ENCODE results near the gene CHCHD5. TPM values are rescaled to one million over a fixed set of nuclear protein-coding genes. Genes with fewer than 3 reads are reported as not detected.
A peak's percentile ranks its signal among the peaks of the same experiment; 100 is the strongest.

The CHCHD5 gene
- total RNA-seq, 1 donor from 2014 or later, result 33.2 TPM

DNA sequence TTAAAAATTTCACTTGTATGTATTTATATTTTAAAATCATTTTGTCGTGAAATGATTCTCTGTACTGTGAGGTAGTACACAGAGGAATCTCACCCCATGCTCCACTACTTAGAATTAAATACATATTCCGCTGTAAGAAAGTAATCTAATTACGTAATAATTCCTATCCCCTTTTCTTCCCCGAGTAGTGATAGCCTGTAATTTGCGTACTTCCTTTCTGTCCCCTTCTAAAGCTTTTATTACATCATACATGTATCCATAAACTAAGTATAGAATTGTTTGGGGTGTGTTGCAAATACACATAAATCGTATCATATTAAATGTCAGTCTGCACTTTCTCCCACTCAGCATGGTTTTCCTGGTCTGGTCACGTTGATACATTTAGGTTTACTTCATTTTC is 12.4 kb upstream of the CHCHD5 start:
- Mint-ChIP-seq H3K27me3 (ENCODE audit: low read depth) (no peaks in the 10 kb centered on the region), H3K4me1 (no peaks in the 10 kb centered on the region), H3K9me3 (peaks cover 9% of the 10 kb centered on the region), H3K27ac (no peak overlapping the region), H3K4me3 (no peak overlapping the region), H3K36me3 (peaks cover 58% of the 10 kb centered on the region)
- no peak for DNase-seq (ENCODE audit: low spot score in 2 of 2, unreplicated experiment in 2 of 2)
- TF ChIP-seq, protein P1, sequence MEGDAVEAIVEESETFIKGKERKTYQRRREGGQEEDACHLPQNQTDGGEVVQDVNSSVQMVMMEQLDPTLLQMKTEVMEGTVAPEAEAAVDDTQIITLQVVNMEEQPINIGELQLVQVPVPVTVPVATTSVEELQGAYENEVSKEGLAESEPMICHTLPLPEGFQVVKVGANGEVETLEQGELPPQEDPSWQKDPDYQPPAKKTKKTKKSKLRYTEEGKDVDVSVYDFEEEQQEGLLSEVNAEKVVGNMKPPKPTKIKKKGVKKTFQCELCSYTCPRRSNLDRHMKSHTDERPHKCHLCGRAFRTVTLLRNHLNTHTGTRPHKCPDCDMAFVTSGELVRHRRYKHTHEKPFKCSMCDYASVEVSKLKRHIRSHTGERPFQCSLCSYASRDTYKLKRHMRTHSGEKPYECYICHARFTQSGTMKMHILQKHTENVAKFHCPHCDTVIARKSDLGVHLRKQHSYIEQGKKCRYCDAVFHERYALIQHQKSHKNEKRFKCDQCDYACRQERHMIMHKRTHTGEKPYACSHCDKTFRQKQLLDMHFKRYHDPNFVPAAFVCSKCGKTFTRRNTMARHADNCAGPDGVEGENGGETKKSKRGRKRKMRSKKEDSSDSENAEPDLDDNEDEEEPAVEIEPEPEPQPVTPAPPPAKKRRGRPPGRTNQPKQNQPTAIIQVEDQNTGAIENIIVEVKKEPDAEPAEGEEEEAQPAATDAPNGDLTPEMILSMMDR (IDR thresholded peaks at IDR 0.05; ENCODE audit: unreplicated experiment), result no peak

GRCh38 chr2:112577756-112578155 is 6.7 kb upstream of the CHCHD5 start:
- peaks cover 11% of the 10 kb centered on the region for H3K36me3 Mint-ChIP-seq
- H3K9me3 Mint-ChIP-seq, result no peaks in the 10 kb centered on the region
- H3K27ac Mint-ChIP-seq, result no peak overlapping the region
- no peaks in the 10 kb centered on the region for H3K4me1 Mint-ChIP-seq
- H3K27me3 Mint-ChIP-seq (ENCODE audit: low read depth), result no peaks in the 10 kb centered on the region
- TF ChIP-seq, protein P1 (IDR thresholded peaks at IDR 0.05; ENCODE audit: unreplicated experiment), result no peak
- no peak overlapping the region for H3K4me3 Mint-ChIP-seq
- DNase-seq (ENCODE audit: low spot score in 2 of 2, unreplicated experiment in 2 of 2), result no peak

DNA sequence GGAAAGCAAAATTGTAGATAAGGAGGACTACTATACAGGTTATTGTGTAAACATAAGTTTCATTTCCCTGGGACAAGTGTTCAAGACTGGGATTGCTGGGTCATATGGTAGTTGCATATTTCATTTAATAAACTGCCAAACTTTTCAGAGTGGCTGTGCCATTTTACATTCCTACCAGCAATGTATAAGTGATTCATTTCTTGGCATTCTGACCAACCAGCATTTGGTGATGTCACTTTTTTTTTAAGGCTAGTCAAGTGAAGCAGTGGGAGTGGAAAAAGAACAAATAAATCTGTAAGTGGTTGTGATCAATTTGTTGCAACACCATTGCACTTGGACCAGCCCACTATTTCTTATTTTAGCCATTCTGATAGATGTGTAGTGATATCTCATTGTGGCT is 5.2 kb upstream of the CHCHD5 start:
- Mint-ChIP-seq H3K4me3 (no peak overlapping the region), H3K27ac (no peak overlapping the region), H3K4me1 (peaks cover 5% of the 10 kb centered on the region), H3K36me3 (peaks cover 9% of the 10 kb centered on the region), H3K27me3 (ENCODE audit: low read depth) (no peaks in the 10 kb centered on the region), H3K9me3 (no peaks in the 10 kb centered on the region)
- DNase-seq (ENCODE audit: low spot score in 2 of 2, unreplicated experiment in 2 of 2), result no peak
- TF ChIP-seq, protein P1 (IDR thresholded peaks at IDR 0.05; ENCODE audit: unreplicated experiment), result no peak

GRCh38 chr2:112580084-112580483 is 4.3 kb upstream of the CHCHD5 start:
- Mint-ChIP-seq H3K27ac (no peak overlapping the region), H3K4me3 (no peak overlapping the region)

DNA sequence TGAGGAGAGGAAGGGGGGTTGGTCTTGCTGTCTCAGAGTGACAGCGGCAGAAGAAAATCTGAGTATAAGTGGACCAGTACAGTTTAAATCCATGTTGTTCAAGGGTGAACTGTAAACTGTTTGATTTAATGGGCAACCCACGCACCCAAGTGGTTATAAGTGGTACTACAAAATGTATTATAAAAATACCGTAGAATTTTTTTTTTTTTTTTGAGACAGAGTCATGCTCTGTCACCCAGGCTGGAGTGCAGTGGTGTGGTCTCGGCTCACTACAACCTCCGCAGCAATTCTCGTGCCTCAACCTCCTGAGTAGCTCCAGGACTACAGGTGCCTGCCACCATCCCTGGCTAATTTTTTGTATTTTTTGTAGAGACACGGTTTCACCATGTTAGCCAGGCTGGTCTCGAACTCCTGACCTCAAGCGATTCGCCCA is 2.1 kb upstream of the CHCHD5 start:
- peak overlapping the region; percentile 34 for H3K4me3 Mint-ChIP-seq
- no peak overlapping the region for H3K27ac Mint-ChIP-seq

More at GRCh38 chr2:112580084-112580483, 4.3 kb upstream of the CHCHD5 start:
- H3K4me1 Mint-ChIP-seq, result peaks cover 11% of the 10 kb centered on the region
- H3K9me3 Mint-ChIP-seq, result no peaks in the 10 kb centered on the region
- H3K36me3 Mint-ChIP-seq, result peaks cover 9% of the 10 kb centered on the region
- TF ChIP-seq, protein P1 (IDR thresholded peaks at IDR 0.05; ENCODE audit: unreplicated experiment), result no peak
- H3K27me3 Mint-ChIP-seq (ENCODE audit: low read depth), result no peaks in the 10 kb centered on the region
- DNase-seq (ENCODE audit: low spot score in 2 of 2, unreplicated experiment in 2 of 2), result no peak

More for the DNA sequence above, 2.1 kb upstream of the CHCHD5 start:
- no peak for DNase-seq (ENCODE audit: low spot score in 2 of 2, unreplicated experiment in 2 of 2)
- TF ChIP-seq, protein P1 (IDR thresholded peaks at IDR 0.05; ENCODE audit: unreplicated experiment), result peak; percentile 95
- Mint-ChIP-seq H3K9me3 (no peaks in the 10 kb centered on the region), H3K36me3 (peaks cover 11% of the 10 kb centered on the region), H3K4me1 (peaks cover 21% of the 10 kb centered on the region), H3K27me3 (ENCODE audit: low read depth) (no peaks in the 10 kb centered on the region)
